MM.1S (cell line): ENCODE results near the gene IGF1R.

Experiments used
- DNase-seq: peaks from one replicate; pipeline ENCODE4 v3.0.0-alpha.2; 2015
- H2AFZ ChIP-seq: fragments of 300-600 bp; sonication (generic); 2 replicates; pipeline ENCODE4 v1.6.0; 2016; ENCODE audit warnings: antibody characterized with exemption, low read length
- H3F3A ChIP-seq: fragments of 300-600 bp; sonication (generic); 2 replicates; pipeline ENCODE4 v1.6.1; 2016; ENCODE audit warnings: mild to moderate bottlenecking, antibody characterized with exemption, low read length, moderate library complexity, mixed read lengths; ENCODE audit not compliant: insufficient read depth
- H3K27ac ChIP-seq: fragments of 300-600 bp; sonication (generic); 2 replicates; pipeline ENCODE4 v1.5.1; 2016; ENCODE audit warnings: mild to moderate bottlenecking, low read length
- H3K27me3 ChIP-seq: fragments of 300-600 bp; sonication (generic); replicated peaks from 2 replicates; pipeline ENCODE4 v1.6.0; 2016; ENCODE audit warnings: low read length; ENCODE audit not compliant: insufficient read depth
- H3K36me3 ChIP-seq: fragments of 300-600 bp; sonication (generic); replicated peaks from 2 replicates; pipeline ENCODE4 v1.6.1; 2016; ENCODE audit warnings: mild to moderate bottlenecking, low read length, mixed read lengths; ENCODE audit not compliant: insufficient read depth
- H3K4me1 ChIP-seq: fragments of 300-600 bp; sonication (generic); 2 replicates; pipeline ENCODE4 v1.6.1; 2016; ENCODE audit warnings: low read length, mixed read lengths
- H3K4me2 ChIP-seq: fragments of 300-600 bp; sonication (generic); 2 replicates; pipeline ENCODE4 v1.6.0; 2016; ENCODE audit warnings: low read depth, low read length
- H3K4me3 ChIP-seq: fragments of 300-600 bp; sonication (generic); 2 replicates; pipeline ENCODE4 v1.5.1; 2016; ENCODE audit warnings: low read length, mixed read lengths
- H3K79me2 ChIP-seq: fragments of 300-600 bp; sonication (generic); 2 replicates; pipeline ENCODE4 v1.6.1; 2016; ENCODE audit warnings: mixed run types, low read length, mixed read lengths
- H3K9ac ChIP-seq: fragments of 300-600 bp; sonication (generic); 2 replicates; pipeline ENCODE4 v1.6.1; 2016; ENCODE audit warnings: low read length, mixed read lengths
- H3K9me2 ChIP-seq: fragments of 300-600 bp; sonication (generic); replicated peaks from 2 replicates; pipeline ENCODE4 v1.6.1; 2016; ENCODE audit warnings: mild to moderate bottlenecking, low read length, mixed read lengths; ENCODE audit not compliant: insufficient read depth
- H3K9me3 ChIP-seq: fragments of 300-600 bp; sonication (generic); replicated peaks from 2 replicates; pipeline ENCODE4 v1.6.1; 2016; ENCODE audit warnings: mild to moderate bottlenecking, low read length, mixed read lengths; ENCODE audit not compliant: insufficient read depth
- H4K20me1 ChIP-seq: fragments of 300-600 bp; sonication (generic); 2 replicates; pipeline ENCODE4 v1.6.1; 2016; ENCODE audit warnings: mild to moderate bottlenecking, low read length, moderate library complexity, mixed read lengths; ENCODE audit not compliant: insufficient read depth
- CTCF ChIP-seq: fragments of 300-600 bp; sonication (generic); IDR thresholded peaks from 2 replicates; pipeline ENCODE4 v1.5.1; 2016; ENCODE audit warnings: antibody characterized with exemption, low read length, mixed read lengths
- EZH2 ChIP-seq: fragments of 300-600 bp; sonication (generic); optimal IDR thresholded peaks from 2 replicates; pipeline ENCODE3; 2017; ENCODE audit warnings: low read depth, mild to moderate bottlenecking, antibody characterized with exemption, low read length, mixed read lengths
- EZH2phosphoT487 ChIP-seq: fragments of 300-600 bp; sonication (generic); IDR thresholded peaks from 2 replicates; pipeline ENCODE4 v1.6.1; 2018; ENCODE audit warnings: antibody characterized with exemption, low read length

IGF1R gene

GRCh38 chr15:98835876-98836275, 187.5 kb downstream of the IGF1R start:
- Histone ChIP-seq H3K9me2 (no peaks in the 10 kb centered on the region), H3K79me2 (peaks cover 34% of the 10 kb centered on the region), H3K9me3 (no peaks in the 10 kb centered on the region), H4K20me1 (no peaks in the 10 kb centered on the region), H3K9ac (no peak overlapping the region), H3K27ac (no peak overlapping the region), H3K36me3 (no peaks in the 10 kb centered on the region), H3K4me1 (no peaks in the 10 kb centered on the region), H3K4me3 (no peak overlapping the region), H3K27me3 (no peaks in the 10 kb centered on the region), H3K4me2 (no peak overlapping the region), H3F3A (no peaks in the 10 kb centered on the region), H2AFZ (no peak overlapping the region)
- TF ChIP-seq EZH2 = no peak
- TF ChIP-seq EZH2phosphoT487 = no peak
- TF ChIP-seq CTCF = no peak
- DNase-seq = no peak

DNA sequence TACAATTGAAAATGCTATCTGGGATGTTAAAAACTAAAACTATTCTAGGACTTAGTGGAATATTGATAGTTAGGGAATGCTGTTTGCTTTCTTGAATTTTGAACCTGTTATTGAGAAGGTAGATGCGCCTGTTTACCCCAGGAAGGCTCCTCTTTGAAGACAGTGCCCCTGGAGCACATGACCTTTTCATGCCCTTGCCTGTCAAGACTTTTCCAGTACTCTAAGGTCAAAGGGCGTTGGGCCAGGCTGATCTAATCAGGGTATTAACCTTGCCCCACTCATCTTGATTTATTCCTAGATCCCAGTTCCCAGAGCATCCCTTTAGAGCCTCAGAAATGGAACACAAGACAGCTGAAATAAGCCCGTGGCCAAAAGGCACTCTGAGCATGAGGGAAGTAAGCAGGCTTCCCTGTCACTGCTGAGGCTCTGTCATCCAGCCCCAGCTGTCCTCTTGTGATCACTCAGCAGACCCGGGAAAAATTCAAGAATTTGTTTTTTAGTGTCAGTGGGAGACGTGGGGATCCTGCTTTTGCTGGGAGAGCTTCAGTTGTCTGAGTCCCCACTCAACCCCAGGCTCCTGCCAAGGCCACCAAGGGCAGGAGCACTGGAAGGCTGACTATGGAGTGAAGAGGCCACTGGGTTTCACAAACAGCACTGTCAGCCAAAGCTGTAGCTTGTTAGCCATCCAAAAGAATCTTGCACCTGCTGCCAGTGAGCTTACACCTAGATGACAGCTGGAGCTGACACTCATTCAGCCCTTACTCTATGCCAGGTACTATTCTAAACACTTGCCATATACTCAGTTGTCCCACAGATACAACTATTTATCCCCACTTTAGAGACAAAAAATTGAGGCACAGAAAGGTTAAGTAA, 190.3 kb downstream of the IGF1R start:
- Histone ChIP-seq H3K27ac (no peak overlapping the region), H3K9ac (no peak overlapping the region), H3K27me3 (no peaks in the 10 kb centered on the region), H3K9me2 (no peaks in the 10 kb centered on the region), H3K4me2 (no peak overlapping the region), H3K36me3 (no peaks in the 10 kb centered on the region), H3K79me2 (peaks cover 33% of the 10 kb centered on the region), H2AFZ (no peak overlapping the region), H4K20me1 (no peaks in the 10 kb centered on the region), H3F3A (no peaks in the 10 kb centered on the region), H3K4me1 (no peaks in the 10 kb centered on the region), H3K4me3 (no peak overlapping the region), H3K9me3 (no peaks in the 10 kb centered on the region)
- TF ChIP-seq CTCF (no peak), EZH2phosphoT487 (no peak), EZH2 (no peak)
- no peak for DNase-seq

DNA sequence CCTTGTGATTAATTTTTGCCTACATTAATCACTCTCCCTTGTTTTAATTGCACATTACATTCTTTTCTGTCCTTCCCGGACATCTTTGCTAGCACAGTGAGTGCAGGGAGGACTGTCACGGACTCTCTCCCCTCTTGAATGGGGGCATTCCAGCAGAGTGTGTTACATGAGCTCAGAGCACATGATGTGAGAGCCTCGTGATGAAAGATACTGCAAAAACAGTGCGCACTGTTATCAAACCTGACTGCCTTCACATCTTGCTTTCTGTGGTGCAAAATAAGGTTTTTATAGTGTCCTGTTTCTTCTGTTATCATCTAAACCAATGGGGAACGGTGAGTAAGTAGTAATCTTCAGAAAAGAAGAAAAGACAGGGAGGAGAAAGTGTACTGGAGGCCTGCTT, 191.7 kb downstream of the IGF1R start:
- Histone ChIP-seq H3K79me2 (peaks cover 39% of the 10 kb centered on the region), H3K27me3 (no peaks in the 10 kb centered on the region), H3K27ac (no peak overlapping the region), H3F3A (no peaks in the 10 kb centered on the region), H4K20me1 (no peaks in the 10 kb centered on the region), H3K4me3 (no peak overlapping the region), H3K9ac (no peak overlapping the region), H3K9me3 (no peaks in the 10 kb centered on the region), H3K9me2 (no peaks in the 10 kb centered on the region), H3K4me2 (no peak overlapping the region), H3K36me3 (no peaks in the 10 kb centered on the region), H2AFZ (no peak overlapping the region), H3K4me1 (no peaks in the 10 kb centered on the region)
- TF ChIP-seq CTCF (no peak), EZH2phosphoT487 (no peak), EZH2 (no peak)
- no peak for DNase-seq
